ENCODE results near the gene SYNGR2. TPM values are rescaled to one million over a fixed set of nuclear protein-coding genes. Genes with fewer than 3 reads are reported as not detected.

SYNGR2 gene
- total and polyA plus RNA-seq, 9 of the 15 experiments (the other 6 are each of a cell fraction or from before 2014, with no cell fraction given), result 1.4 to 173 (median 87.8) TPM

DNA sequence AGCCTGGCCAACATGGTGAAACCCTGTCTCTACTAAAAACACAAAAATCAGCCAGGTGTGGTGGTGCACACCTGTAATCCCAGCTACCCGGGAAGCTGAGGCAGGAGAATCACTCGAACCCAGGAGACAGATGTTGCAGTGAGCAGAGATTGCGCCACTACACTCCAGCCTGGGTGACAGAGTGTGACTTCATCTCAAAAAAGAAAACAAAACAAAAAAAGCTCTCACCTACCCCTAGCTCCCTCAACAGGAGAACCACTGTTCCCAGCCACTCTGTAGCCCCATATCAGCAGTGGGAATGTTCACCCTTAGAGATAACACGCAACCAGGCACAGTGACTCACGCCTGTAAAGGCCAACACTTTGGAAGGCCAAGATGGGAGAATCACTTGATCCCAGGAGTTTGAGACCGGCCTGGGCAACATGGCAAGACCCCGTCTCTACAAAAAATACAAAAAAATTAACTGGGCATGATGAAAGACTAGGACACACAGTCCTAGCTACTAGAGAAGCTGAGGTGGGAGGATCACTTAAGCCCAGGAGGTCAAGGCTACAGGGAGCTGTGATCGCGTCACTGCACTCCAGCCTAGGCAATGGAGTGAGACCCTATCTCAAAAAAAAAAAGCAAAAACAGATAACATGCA, 32.4 kb upstream of the SYNGR2 start (continued):
- TF ChIP-seq ETV6 (IDR thresholded peaks at IDR 0.05; ENCODE audit: borderline replicate concordance in 1 of 2, low read depth in 2 of 2, low read length in 1 of 2) (no peak), ETV6 (CRISPR knock-in tag; IDR thresholded peaks at IDR 0.05; ENCODE audit: borderline replicate concordance) (no peak), ATF1 (CRISPR knock-in tag; IDR thresholded peaks at IDR 0.05) (no peak), ATF1 (tag; IDR thresholded peaks at IDR 0.05) (peak; percentile 67), IFI16 (CRISPR knock-in tag; IDR thresholded peaks at IDR 0.05) (no peak), ZBTB34 (CRISPR knock-in tag; IDR thresholded peaks at IDR 0.05) (no peak), JUNB (CRISPR knock-in tag; conservative IDR thresholded peaks at IDR 0.05) (no peak), CEBPG (CRISPR knock-in tag; IDR thresholded peaks at IDR 0.05) (peak; percentile 85), CEBPG (tag; conservative IDR thresholded peaks at IDR 0.05 in 1 of 2, IDR thresholded peaks at IDR 0.05 in 1 of 2) (peak in 1 of 2 experiments; percentile 59; a peak in 2 of 4 replicates), SETDB1 (IDR thresholded peaks at IDR 0.05; ENCODE audit: low read length) (no peak), JUND (IDR thresholded peaks at IDR 0.05; ENCODE audit: borderline replicate concordance, low read depth, low read length) (peak; percentile 91), JUND (tag; IDR thresholded peaks at IDR 0.05; ENCODE audit: borderline replicate concordance, low read depth, low read length) (peak; percentile 77; the same call in 2 of the 3 replicates), MEF2D (tag; conservative IDR thresholded peaks at IDR 0.05; ENCODE audit: low read depth) (peak; percentile 39; the same call in 1 of the 2 replicates), ZNF175 (CRISPR knock-in tag; IDR thresholded peaks at IDR 0.05; ENCODE audit: low read depth) (0 out of 2 replicates have a peak, but pooled peaks have one; percentile 15), ZKSCAN8 (CRISPR knock-in tag; IDR thresholded peaks at IDR 0.05) (no peak), ZNF79 (CRISPR knock-in tag; IDR thresholded peaks at IDR 0.05; ENCODE audit: low read depth) (no peak)

Measured in K562 (cell line).